AML-193 (cell line): ENCODE measurements around the gene TRIB2.

ENCODE experiments used
- DNase-seq, 2 experiments: peaks; one replicate each; lab custom pipeline; 2025; lab: John Stamatoyannopoulos, UW

TRIB2 gene

DNA sequence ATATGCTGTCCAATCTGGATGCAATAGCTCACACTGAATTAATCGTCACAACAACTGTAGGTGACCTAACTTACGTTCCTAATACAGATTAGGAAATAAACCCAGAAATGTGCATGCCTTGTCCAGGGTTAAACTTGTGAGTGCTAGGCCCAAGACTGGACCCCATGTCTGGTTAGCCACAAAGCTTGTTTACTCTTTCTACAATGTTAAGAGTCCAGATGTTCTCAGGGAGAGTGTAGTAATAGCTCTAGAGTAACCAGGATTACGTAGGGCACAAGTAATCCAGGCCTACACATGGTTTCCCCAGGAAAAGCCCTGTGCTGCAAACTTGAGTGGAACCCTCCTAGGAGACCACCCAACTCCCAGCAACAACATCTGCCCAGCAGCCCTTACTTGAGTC, 26.2 kb downstream of the TRIB2 start:
- DNase-seq, result no peak

DNA sequence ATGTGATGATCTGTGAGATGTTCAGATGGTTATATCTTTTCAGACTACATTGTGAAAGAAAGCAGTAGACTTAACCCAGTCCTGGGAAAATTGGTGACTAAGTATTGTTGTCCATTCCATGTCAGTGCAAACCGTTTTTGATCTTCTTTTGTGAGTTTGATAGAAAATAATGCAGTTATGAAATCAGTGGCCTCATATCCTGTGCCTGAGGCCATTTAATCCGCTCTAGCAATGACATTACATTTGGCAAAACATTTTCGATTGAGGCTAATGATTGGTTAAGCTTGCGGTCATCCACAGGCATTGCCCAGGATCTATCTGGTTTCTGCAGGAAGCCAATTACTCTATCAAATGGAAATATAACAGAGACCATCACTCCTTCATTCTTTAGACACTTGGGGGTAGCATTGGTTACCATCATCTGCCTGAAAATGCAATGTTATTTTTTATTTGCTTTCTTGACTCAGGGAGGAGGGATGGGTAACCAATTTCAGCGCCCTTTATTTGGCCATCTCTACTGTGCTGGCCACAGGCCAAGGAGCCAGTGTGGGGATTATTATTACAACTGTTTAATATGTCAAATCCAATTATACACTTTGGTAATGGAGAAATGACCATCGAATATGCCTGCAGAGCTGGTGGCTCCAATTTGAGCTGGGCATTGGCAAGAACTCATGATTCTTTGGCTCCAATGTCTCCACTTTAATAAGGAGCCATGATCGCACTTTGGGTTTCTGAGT, 33.6 kb downstream of the TRIB2 start:
- DNase-seq, result no peak

DNA sequence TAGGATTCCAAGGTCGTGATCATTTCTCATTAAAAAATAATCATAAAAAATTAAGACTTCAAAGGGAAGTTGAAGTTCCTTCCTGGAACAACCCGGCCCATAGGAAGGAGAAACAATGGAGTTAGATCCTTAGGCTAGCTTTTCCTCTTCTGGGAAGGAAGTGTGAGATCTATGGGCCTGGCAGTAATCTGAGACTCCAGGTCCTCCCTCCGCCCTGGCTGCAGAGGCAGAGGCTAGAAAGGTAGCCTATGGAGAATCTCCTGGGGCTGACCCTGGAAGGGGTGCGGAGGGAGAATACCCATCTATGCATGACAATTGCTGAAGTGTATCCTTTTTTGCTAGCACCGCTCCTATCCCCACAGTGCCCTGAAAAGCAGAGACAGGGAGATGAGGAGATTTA, 37.9 kb downstream of the TRIB2 start:
- no peak for DNase-seq

DNA sequence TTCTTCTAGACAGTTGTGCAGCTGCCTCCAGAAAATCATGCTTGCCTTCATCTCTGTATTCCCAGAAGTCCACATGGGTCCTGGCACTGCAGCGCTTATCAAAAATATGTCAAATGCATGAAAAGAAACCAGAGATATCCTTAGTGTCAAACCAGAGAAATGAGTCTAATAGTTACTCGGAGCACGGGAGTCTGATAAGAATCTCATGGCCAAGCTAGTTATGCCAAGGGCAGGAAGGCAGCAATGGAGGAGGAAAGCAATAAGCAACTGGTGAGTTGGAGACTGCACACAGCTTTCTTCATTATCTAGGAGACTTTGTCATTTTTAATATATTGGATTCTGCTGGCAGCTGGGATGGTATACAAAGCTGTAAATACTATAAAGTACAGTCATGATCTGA, 38.6 kb downstream of the TRIB2 start:
- no peak for DNase-seq

DNA sequence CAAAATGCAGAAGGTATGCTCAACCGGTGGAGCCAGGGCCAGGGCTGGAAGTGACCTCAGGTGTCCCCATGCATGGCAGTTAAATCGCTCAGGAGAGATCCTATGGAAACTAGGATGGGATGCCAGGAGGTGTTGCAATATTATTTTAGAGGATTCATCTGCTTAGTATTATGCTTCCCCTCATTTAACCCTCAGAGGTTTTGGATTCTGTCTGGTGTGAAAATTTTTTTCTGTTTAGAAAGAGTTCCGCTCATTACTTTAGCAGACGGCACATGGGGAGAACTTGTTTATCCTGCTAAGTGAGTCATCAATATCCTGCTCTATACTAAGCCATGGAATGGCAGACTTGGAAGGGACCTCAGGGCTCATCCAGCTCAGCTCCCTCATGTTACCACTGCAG, 42.5 kb downstream of the TRIB2 start:
- DNase-seq, result no peak

DNA sequence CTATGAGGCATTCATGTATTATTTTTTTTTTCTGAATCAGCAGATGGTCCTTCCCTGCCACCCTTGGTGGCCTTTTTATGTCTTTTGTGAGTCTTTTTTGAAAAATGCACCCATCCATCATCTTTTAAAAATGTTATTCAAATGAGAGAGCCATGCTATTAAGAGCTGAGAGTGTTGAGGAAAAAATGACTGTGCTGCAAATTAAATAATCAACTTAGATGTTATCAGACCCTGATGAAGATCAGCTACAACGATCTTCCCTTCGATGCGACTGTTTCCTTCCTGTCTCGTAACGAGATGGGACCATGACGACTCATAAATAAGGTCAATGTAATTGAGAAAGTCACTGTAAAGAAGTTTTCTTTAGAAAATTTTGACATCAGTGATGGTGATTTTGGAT, 44.4 kb downstream of the TRIB2 start:
- no peak for DNase-seq

DNA sequence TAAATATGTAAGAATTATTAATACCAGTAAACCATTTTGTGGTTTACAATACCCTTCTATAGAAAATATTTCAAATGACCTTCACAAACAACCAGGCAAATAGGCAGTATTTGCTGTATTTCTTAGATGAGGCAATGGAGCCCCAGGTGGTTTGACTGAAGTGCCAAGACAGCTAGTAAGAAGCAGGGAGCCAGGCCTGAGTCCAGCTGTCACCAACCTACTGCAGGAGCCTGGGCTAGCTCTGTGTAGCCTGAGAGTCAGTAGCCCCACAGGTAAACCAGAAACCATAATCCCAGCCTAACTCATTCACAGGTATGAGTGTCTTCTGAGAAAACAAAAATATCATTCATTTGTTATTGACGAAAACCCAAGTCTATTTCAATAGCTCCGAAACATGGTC, 45.6 kb downstream of the TRIB2 start:
- DNase-seq, result no peak

DNA sequence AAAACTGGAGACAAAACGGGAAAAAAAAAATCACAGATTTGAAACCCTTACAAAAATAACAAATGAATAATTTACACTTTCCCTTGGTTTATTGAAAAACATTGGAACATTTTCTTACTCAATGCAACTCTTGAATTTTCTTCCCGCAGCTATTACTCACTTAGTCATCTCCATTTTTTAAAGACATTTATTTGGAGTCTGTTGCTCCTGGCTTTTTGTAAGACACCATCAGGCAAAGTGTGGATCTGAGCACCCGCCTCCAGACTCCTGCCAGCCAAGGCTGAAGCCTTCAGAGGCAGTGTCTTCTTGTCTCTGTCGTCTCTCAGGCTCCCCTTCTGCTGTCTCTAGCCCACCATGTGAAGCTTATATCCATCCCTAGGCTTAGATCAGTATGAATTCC, 46.2 kb downstream of the TRIB2 start:
- no peak for DNase-seq

DNA sequence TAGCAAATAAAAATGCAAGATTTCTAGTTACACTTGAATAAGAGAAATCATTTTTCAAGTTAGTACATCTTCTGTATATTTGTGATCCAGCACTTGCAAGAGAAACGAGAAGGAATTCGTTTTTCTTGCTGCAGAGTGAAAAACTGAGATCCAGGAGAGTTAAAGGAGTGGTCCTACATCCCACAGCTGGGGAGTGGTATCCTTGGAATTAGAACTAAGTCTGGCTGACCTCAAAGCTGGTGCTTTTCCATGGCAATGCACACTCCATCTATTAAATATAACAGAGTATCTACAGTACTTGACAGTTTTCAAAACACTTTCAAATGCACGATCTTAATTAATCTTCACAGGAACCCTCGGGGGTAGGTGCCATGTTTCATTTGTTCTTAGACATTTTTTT, 46.8 kb downstream of the TRIB2 start:
- no peak for DNase-seq

DNA sequence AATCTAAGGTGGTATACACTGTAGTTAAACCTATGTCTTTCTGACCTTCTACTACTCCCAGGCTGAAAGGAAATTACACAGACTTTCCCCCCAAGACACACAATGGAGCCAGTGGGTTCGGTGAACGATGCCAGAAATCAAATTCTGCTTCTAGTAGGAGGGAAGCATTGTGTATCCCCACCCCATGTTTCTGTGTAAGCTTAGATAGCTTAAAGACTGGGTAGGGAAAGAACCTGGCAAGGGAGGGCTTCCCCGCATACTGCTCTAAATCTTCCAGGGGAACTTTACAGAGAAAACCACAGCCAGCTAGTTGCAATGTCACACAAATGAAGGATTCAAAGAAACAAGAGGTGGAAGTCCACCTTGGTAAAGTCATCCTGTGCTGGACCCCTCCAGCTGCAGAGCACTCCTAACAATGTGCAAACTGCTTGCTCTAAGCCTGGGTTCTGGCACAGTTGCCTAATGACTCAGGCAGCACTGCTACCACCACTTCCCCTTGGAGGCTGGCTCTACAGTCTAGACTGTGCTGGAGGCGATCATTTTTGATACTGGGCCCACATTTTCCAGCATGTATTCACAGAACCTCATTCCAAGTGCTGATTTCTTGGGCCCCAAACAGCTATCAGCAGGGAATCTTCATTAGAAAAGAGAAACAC, 47.5 kb downstream of the TRIB2 start:
- DNase-seq, result no peak

DNA sequence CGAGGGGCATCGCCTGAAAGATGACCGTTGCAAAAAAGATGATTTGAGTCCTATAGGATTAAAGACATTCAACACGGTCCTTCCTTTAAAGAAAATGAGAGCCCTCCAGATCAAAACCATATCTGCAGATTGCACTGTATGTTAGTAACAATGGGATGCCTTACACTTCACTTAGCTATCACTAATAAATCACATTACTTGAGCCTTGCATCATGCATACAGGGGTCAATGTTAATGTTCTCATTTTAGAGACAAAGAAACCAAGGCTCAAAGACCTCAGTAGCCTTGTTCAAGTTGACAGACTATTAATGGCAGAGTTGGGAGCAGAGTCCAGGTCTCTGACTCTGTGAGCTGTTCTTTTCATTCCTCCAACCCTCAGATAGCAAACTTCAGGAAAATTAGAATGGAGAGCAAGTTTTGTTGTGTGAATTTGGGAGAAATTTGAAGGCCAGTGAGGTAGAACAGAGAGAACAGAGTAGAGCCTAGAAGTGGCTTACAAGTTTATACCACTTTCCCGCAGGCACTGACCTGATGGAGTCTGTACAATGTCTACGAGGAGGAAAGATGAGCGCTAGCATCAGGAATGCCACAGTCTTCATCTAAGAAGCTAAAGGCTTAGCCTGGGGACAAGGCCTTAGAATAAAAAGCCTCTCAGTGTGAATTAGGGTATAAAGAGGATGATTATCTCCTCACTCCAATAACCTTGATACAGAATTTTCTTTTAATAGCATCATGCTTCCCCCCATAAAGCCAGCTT, 48.3 kb downstream of the TRIB2 start:
- no peak for DNase-seq

DNA sequence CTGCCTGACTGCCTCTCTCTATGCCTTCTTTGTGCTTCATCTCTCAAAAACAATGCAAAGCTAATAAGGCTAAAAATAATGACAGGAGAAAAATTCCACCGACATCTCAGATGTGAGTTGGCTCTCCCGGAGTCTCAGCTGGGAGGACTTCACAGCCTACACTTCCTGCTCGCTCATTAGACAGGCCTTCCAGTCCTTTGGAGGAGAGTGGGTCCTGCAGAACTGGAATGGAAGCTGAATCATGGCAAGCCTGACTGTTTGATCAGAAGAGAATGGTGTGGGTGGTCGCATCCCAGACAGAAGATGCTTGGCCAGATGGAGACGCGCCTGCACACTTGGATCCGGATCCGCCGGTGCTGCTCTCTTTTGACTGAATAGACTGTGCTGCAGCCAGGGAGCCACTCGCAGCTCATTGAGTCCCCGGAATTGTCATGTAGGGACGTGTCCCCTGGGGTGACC, 49.7 kb downstream of the TRIB2 start:
- no peak for DNase-seq

DNA sequence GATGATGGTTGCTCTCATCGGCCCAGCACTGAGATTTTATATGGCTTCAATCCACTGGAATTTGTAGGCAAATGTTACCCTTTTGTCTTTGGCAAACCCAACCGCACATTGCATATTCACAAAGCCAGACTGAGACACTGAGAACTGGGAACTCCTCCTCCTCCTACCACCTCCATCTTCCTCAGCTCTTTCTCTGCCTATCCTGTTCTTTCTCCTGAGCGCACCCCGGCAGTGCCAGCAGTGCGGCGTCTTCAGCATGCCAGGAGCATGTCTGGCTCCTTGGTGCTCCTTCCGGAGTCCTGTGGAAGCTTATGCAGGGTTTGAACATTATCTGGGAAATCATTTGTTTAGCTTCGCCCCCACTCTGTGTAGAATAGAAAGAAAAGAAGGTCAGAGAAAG, 50.8 kb downstream of the TRIB2 start:
- no peak for DNase-seq

DNA sequence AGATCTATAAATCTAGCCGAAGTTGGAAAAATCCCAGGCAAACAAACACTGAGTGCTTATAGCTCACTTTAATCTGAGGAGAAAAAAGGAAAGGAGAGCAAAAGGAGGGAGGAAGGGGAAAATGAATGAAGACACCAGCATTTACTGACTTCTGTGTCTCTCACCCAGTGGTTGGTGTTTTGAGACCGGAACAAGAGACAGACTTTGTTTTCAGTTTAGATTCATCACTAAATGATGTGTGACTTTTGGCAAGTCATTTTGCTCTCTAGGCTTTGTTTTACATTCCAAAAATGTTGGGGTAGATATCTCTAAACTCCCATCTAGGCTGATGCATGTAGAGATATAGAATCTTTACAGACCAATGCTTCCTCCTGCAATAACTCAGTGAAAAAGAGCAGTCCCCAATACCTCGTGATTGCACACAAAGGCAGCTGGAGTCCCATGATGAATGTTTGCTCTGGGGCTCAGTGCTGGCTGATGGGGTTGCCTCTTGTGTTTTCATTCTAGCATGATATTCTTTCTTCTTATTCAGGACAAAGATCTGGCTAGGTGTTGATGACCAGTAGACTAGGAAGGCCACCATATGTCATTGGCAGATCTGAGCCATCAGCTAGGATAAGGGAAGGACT, 51.4 kb downstream of the TRIB2 start:
- DNase-seq, result no peak

DNA sequence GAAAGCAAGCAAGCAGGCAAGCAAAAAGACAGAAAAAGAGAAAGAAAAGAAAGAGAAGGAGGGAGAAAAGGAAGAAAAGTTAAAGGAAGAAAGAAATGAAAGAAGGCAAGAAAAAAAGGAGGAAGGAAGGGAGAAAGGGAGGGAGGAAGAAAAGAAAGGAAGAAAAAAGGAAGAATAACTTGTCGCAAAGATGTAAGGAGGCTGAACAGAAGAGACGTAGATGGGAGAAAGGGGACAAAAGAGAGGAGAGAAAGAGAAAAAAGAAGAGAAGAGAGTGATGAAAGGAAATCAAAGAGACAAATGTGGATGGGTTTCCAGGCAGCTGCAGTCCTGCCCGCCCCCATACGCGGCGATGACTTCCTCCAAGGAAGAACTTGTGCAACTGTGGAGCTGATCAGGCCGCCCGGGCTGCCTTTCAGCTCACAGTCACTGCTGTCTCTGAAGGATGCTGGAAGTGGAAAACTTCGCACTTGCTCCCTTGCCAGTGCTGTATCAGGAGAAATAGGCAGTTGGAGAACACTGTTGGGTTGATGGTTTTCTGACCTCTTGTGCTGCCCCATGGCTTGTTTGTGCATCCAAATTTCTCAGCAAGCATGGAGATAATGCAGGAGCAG, 52.9 kb downstream of the TRIB2 start:
- no peak for DNase-seq

DNA sequence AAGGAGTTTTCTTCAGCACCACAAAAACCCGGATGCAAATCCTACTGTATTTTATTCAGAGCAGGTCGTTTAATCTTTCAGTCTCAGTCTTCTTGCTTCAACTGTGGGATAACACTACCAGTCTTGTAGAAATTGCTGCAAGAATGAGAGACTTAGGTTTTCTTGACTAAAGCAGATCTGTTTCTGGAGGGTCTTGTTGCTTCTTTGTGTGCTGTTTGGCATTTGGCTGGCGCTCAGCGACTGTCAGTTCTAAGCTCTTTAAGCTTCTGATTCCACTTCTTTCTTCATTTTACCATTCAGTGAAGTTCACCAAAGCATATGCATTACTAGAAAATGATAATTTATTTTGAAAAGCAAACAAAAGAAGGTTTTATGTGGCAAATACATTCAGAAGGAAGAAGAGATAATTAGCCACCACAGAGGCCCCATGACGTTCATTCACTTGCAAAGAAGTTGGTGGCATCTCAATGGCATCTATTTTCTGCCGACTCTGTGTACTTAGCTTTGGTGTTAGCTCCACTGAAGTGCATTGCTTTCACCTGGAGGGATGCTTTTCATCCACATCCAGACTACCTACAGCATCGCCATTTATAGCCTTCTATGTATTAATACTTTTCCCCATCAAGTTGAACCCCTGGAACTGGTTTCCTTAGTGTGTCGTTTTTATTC, 53.7 kb downstream of the TRIB2 start:
- no peak for DNase-seq

DNA sequence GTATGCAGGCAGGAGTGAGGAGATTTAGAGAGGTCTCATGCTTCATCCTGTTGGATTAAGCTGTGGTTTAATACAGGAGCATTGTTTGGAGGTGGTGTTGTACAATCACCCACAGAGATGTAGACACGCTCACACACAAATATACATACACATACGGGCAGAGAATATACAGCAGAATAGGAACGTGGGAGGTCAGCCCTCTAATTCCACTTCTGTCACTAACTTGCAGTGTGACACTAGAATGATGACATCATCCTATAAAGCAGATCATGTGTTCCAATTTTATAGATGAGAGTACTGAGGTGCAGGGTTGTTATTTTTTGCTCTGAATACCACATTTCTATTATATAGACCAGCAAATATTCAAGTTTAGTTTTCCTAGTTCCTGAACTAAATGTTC, 54.4 kb downstream of the TRIB2 start:
- no peak for DNase-seq

DNA sequence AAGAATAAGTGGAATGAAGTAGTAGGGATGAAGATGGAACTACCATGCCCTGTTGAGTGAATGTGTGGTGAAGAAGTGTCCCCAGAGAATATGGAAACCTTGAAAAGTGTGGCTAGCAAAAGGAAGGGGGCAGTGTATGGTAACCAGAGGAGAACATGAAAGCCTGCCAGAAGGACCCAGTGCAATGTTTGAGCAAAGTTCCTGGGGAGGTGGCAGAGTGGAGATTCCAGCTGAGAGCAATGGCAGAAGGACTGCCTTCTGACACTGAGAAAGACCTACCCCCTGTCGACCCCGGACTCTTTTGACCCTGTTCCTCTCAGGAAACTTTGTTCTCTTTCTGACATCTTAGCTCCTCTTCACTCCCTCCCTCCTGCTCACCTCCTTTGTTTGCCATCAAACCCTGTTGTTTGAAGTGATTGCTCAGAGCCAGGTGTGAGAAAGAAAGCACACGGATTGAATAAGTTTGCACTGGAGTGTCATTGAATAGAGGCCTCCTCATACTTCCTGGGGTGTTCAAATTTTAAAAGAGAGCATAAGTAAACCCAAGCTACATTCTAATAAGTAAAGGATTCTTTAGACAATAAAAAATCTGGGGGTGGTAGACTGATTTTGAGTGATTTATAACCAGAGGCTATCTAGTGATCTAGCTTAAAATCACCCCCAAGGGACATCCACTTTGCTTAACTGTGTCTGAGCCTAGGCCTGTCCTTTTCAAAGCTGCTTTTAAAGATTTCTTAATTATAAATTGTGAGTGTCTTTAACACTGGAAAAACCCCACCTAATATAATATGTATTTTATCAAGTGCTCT, 57.1 kb downstream of the TRIB2 start:
- no peak for DNase-seq

DNA sequence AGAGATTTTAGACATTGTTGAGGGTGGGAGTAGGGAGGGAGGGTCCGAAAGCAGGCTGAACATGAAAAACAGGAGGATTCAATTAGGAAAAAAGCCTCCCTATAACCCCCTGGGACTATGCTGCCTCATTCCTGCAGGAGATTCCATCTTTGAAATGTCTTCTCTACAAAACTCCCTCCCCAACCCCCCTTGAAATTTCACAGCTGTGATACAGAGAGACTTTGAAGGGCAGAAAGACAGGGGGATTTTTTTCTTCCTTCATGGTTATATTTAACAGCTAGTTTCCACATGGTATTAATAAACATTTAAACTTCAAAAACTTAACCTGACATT, 57.6 kb downstream of the TRIB2 start:
- no peak for DNase-seq

DNA sequence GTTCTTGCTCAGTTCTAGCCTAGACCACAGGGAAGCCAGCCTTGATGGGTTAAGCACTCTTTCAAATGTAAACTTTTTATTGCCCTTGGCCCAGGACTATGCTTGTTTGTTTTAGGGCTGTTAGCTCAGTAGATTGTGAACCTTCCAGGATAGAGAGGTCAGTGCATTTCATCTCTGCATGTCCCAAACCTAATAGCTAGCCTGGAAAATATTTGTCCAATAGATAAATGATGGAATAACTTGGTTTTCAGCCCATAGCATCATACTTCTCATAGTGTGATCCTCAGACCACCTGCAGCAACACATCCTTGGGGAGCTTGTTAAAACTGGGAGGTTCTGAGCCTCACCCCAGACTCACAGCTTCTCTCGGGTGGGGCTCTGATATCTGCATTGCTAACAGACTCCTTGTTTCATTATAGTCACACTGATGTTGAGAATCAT, 59.8 kb downstream of the TRIB2 start:
- no peak for DNase-seq

DNA sequence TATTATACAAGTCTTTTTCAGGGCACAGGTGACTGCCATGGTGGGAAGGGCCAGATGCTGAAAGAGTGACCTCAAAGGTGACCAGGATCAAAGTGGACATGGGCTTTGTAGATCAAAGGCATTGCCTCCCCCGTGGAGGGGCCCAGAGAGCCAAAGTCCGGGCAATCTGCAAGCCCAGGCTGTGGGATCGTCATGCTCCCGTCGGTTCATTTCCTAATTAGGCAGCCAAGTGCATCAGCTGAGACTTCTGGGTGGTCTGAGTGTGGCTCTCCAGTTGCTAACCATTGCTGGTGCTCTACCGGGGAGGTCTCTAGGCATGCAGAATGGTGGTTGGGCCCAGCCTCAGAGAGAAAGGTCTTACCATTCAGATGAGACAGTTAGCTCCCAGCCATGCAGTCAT, 61.6 kb downstream of the TRIB2 start:
- DNase-seq, result no peak
